GM10266 (cell line): ENCODE results near the gene GGT7.
A peak's percentile ranks its signal among the peaks of the same experiment; 100 is the strongest.

Experiments
- DNase-seq: peaks from one replicate; pipeline ENCODE4 v3.0.0; 2012; ENCODE audit errors: extremely low spot score
- TF ChIP-seq, protein P1 (sequence below): IDR thresholded peaks from 2 replicates; pipeline ENCODE4 v1.5.1; 2012; ENCODE audit warnings: mild to moderate bottlenecking, low read depth; ENCODE audit not compliant: control insufficient read depth, insufficient read depth; ENCODE audit errors: missing control alignments

The GGT7 gene

DNA sequence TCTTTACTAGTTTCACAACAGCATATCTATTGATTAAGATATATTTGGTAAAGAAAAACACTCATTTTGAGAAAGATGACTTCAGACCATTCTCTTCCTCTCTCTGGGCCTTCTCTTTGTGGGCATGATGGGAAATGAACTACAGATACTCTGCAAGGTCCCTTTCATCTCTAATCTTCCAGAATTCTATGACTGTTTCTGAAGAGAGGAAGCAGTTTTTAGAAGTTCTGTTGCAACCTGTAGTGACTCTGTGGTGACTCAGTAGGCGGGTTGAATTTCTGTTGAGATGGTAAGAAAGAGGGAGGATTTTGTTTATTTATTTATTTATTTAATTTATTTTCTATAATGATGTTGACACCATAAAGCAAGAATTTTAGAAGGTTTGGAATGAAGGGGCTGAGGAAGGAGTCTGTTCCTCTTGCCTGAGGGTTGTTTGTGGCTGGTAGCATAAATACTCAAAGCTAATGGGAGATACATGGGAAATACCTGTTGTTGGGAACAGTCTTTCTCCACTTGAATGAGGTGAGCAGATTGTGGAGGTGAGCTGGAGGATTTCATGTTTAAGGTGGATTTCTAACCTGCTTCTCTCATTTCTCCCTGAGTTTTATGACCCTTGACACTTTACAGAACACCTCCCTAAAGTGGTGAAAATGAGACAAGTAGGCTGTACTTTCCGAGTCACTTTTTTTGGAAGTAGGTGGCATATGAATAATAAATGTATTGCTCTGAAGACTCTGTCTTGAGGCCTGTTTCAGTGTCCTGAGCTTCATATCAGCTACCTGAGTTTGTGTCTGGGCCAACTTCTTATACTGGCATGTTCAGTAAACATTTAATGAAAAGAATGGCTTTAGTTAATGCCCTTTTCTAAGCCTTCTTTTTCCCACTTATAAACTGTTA is 18.8 kb upstream of the GGT7 start:
- DNase-seq: peak; percentile 37
- TF ChIP-seq, protein P1, sequence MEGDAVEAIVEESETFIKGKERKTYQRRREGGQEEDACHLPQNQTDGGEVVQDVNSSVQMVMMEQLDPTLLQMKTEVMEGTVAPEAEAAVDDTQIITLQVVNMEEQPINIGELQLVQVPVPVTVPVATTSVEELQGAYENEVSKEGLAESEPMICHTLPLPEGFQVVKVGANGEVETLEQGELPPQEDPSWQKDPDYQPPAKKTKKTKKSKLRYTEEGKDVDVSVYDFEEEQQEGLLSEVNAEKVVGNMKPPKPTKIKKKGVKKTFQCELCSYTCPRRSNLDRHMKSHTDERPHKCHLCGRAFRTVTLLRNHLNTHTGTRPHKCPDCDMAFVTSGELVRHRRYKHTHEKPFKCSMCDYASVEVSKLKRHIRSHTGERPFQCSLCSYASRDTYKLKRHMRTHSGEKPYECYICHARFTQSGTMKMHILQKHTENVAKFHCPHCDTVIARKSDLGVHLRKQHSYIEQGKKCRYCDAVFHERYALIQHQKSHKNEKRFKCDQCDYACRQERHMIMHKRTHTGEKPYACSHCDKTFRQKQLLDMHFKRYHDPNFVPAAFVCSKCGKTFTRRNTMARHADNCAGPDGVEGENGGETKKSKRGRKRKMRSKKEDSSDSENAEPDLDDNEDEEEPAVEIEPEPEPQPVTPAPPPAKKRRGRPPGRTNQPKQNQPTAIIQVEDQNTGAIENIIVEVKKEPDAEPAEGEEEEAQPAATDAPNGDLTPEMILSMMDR: no peak

DNA sequence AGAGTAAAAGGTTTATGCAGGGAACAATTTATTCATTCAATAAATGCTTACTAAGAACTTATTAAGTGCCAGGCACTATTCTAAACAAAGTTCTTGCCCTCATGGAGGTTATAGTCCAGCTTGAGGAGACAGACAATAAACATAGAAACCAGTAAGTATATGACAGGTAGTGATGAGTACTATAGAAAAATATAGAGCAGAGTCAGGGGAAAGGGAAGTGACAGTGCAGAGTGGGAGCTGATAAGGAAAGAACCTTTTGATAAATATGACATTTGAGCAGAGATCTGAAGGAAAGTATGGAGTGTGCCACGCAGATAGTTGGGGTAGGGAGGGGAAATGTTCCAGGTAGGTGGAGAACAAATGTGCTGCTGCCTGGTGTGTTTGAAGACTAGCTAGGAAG is 15.8 kb upstream of the GGT7 start:
- DNase-seq: no peak
- TF ChIP-seq, protein P1: no peak

DNA sequence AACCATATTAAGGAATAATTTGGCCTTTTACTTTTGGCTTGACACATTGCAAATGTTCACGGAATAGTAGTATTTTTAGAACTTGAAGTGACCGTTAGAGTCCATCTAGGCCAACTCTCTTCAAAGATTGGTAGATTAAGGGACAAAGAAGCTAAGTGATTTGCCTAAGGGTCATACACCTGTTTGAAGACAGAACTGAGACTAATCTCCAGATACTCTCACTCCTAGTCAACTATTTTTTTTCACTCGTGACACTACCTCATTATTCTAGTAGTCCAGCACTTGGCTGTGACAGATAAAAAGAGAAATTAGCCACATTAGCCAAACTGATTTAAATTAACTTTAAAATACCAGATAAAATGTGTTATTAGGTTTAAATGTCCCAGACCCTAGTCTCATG is 14.4 kb upstream of the GGT7 start:
- DNase-seq: no peak
- TF ChIP-seq, protein P1: no peak

DNA sequence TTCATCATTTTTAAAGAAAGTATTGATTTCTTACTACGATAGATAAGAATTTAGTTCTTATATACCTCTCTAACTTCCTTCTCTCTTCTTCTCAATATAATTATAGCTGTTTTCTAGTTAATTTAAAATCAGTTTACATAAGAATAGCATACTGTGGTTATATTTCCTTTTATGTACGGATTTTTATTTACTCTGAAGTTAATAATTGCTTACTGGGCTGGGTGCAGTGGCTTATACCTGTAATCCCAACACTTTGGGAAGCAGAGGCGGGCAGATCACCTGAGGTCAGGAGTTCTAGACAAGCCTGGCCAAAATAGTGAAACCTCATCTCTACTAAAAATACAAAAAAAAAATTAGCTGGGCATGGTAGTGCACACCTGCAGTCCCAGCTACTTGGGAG is 13.5 kb upstream of the GGT7 start:
- no peak for DNase-seq
- TF ChIP-seq, protein P1: no peak

DNA sequence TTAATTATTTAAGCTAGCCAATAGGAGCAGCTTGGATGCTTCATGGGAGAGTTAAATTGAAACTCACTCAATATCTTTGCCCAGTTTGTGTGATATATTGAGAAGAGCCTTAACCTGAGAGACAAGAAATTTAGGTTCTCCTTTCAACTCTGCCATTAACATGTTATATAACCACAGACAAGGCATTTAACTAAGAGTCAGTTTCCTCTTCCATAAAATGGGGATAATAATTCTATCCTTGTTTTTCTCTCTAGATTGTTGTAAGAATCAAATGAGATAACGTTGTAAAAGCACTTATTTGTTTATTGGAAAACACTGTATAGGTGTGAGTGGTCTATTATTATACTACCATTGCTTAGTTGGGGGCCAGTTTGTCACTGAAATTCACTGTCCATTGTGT is 11.6 kb upstream of the GGT7 start:
- TF ChIP-seq, protein P1: no peak

DNA sequence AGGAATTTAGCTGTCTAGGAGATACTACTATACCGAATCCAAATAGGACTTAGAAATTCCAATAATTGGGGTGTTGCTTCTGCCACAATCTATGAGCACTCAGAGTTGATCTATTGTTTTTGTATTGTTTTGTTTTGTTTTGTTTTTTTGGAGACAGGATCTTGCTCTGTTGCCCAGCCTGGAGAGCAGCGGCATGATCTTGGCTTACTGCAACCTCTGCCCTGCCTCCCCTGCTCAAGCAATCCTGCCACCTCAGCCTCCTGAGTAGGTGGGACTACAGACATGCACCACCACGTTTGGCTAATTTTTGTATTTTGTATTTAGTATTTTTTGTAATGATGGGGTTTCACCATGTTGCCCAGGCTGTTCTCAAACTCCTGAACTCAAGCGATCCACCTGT is 11.2 kb upstream of the GGT7 start:
- no peak for DNase-seq
- TF ChIP-seq, protein P1: no peak

More for the DNA sequence above, 11.6 kb upstream of the GGT7 start:
- no peak for DNase-seq

DNA sequence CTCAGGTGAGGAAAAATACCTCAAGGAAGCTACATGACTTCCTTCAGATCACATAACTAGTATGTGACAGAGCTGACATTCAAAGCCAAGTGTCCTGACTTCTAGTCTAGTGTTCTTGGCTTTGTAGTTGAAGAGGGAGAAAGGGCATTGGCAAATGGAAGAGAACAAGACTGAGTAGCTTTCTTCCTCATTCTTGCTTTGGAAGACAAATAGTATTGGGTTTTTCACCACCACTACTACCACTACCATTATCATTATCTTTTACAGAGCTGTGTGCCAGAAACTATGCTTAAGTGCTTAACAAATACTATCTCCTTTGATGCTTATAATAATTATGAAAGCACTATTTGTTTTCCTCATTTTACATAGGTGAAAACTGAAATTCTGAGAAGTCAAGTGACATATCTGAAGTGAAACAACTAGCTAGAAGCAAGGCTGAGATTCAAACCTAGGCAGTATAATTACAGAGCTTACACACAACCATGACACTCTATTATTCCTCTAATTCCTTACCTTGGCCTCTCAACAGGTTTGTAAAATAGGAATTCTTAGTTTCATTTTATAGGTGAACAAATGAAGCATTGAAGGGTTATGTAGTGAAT is 10.5 kb upstream of the GGT7 start:
- TF ChIP-seq, protein P1: no peak
- no peak for DNase-seq
